Tibial artery (tissue), 4 donors: ENCODE data around the gene GAREM2.

Experiments used
- DNase-seq, 2 donors: peaks; one replicate each; pipeline ENCODE4 v3.0.0-alpha.2; 2019
- H3K27ac ChIP-seq, 2 donors: fragments of 200-600 bp; sonication (generic) in 1 of 2; 1 replicate in 1 of 2; 2 replicates in 1 of 2; pipeline ENCODE4 v1.5.1; 2018 to 2019; ENCODE audit warnings: mild to moderate bottlenecking in 1 of 2
- H3K27me3 ChIP-seq, 2 donors: fragments of 200-600 bp; sonication (generic) in 1 of 2; one replicate each; pipeline versions ENCODE4 v1.5.1 to v1.6.0; 2016 to 2019
- H3K36me3 ChIP-seq, 3 donors: fragments of 200-600 bp; sonication (generic) in 2 of 3; one replicate each; pipeline ENCODE4 v1.5.1; 2016 to 2019; ENCODE audit warnings: mild to moderate bottlenecking in 2 of 3
- H3K4me1 ChIP-seq, 4 donors: fragments of 200-600 bp; sonication (generic) in 2 of 4; 1 replicate in 3 of 4; 2 replicates in 1 of 4; pipeline ENCODE4 v1.5.1; 2016 to 2019
- H3K4me3 ChIP-seq, 2 donors: fragments of 200-600 bp; sonication (generic) in 1 of 2; 1 replicate in 1 of 2; 2 replicates in 1 of 2; pipeline ENCODE4 v1.5.1; 2018 to 2019; ENCODE audit warnings: mild to moderate bottlenecking in 2 of 2
- H3K9me3 ChIP-seq, 3 donors: fragments of 200-600 bp; sonication (generic) in 1 of 3; one replicate each; pipeline ENCODE4 v1.5.1; 2016 to 2019
- intact Hi-C: fragments of 100-400 bp; cut with DNase I; formaldehyde crosslinking; loops from one replicate; pipeline ENCODE4 v1.15.0; 2023; ENCODE audit warnings: low total_unique reads
- TF ChIP-seq, protein P1 (sequence below), 2 experiments: fragments of 200-600 bp in 1 of 2; fragments of 450-650 bp in 1 of 2; IDR thresholded peaks; one replicate each; pipeline ENCODE4 v1.5.1; 2017 to 2019; ENCODE audit warnings: antibody characterized with exemption in 2 of 2, mild to moderate bottlenecking in 1 of 2, moderate library complexity in 1 of 2

The GAREM2 gene

DNA sequence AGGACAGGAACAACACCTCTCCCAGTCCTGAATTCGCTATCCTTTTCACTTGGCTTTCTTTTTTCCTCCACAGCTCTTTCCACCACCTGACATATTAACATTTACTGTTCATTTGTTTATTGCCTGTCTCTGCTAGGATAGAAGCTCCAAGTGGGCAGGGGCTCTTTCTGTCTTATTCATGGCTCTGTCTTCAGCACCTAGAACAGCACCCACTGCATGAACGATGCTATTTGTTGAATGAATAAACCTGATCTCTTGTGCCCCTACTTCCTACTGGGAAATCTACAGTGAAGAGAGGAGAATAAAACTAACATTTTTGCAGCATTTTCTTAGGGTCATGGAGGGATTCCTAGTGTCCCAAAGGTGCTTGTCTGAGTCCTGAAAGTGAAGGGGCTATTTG is 24.4 kb upstream of the GAREM2 start:
- H3K27me3 ChIP-seq: peaks cover 0 to 5% of the 10 kb centered on the region in 2 donors
- no peaks in the 10 kb centered on the region for H3K4me1 ChIP-seq
- H3K27ac ChIP-seq: no peak overlapping the region
- peaks cover 0 to 1% (median 0%) of the 10 kb centered on the region in 3 donors for H3K9me3 ChIP-seq
- H3K36me3 ChIP-seq: no peaks in the 10 kb centered on the region
- TF ChIP-seq, protein P1, sequence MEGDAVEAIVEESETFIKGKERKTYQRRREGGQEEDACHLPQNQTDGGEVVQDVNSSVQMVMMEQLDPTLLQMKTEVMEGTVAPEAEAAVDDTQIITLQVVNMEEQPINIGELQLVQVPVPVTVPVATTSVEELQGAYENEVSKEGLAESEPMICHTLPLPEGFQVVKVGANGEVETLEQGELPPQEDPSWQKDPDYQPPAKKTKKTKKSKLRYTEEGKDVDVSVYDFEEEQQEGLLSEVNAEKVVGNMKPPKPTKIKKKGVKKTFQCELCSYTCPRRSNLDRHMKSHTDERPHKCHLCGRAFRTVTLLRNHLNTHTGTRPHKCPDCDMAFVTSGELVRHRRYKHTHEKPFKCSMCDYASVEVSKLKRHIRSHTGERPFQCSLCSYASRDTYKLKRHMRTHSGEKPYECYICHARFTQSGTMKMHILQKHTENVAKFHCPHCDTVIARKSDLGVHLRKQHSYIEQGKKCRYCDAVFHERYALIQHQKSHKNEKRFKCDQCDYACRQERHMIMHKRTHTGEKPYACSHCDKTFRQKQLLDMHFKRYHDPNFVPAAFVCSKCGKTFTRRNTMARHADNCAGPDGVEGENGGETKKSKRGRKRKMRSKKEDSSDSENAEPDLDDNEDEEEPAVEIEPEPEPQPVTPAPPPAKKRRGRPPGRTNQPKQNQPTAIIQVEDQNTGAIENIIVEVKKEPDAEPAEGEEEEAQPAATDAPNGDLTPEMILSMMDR (IDR thresholded peaks at IDR 0.05): no peak
- H3K4me3 ChIP-seq: no peak overlapping the region
- no peak for DNase-seq
- intact Hi-C loops: loop anchor here (5.0 to 10.0 kb wide), 2 partner anchors 164 to 196 kb away; partner anchors contain the start of gene KIF3C

DNA sequence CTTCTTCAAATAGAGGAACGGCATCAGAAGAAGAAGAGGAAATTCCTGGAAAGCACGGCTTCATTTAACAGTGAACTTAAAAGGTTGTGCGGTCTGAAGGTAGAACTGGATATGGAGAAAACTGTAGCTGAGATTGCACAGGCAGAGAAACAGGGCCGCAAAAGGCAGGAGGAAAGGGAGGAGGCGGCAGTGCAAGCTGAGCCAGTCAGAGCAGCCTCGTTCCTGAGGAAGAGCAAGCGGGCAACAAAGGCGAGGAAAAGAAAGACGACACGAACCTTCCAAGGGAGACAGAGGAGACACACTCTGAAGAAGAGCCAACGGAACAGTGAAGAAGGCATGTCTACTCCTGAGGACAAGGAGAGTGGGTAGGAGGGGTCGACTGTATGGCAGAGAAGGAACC is 22.6 kb upstream of the GAREM2 start:
- Histone ChIP-seq H3K9me3 (peaks cover 0 to 8% (median 6%) of the 10 kb centered on the region in 3 donors), H3K36me3 (no peaks in the 10 kb centered on the region), H3K4me1 (no peaks in the 10 kb centered on the region), H3K27ac (no peak overlapping the region), H3K27me3 (peaks cover 0 to 5% of the 10 kb centered on the region in 2 donors), H3K4me3 (no peak overlapping the region)
- TF ChIP-seq, protein P1 (IDR thresholded peaks at IDR 0.05): no peak
- intact Hi-C loops: no loop called here
- no peak for DNase-seq

DNA sequence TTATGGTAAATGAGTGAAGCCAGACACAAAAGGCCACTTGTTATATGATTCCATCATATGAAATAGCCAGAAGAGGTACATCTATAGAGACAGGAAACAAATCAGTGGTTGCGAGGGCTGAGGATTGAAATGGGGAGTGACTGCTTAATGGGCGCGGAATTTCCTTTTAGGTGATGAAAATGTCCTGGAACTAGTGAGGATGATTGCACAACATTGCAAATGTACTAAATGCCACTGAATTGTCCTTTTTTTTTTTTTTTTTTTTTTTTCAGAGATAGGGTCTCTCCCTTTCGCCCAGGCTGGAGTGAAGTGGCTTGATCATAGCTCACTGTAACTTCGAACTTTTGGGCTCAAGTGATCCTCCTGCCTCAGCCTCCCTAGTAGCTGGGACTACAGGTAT is 15.3 kb upstream of the GAREM2 start:
- no peak for DNase-seq
- intact Hi-C loops: no loop called here
- Histone ChIP-seq H3K36me3 (no peaks in the 10 kb centered on the region), H3K27me3 (no peaks in the 10 kb centered on the region), H3K4me3 (no peak overlapping the region), H3K4me1 (no peaks in the 10 kb centered on the region), H3K9me3 (peaks cover 0 to 8% (median 6%) of the 10 kb centered on the region in 3 donors), H3K27ac (no peak overlapping the region)
- TF ChIP-seq, protein P1 (IDR thresholded peaks at IDR 0.05): no peak

DNA sequence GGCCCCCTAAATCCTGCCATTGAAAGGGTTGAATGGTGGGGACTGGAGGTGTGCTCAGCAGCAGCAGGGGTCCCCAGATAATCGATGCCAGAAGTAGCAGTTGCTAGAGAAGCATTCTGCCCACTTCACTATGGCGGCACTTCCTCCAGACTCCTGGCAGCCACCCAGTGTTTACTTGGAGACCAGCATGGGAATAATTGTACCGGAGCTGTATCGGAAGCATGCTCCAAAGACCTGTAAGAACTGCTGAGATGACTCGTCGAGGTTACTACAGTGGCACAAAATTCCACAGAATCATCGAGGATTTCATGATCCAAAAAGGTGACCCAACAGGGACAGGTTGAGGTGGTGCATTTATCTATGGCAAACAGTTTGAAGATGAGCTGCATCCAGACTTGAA is 11.0 kb upstream of the GAREM2 start:
- Histone ChIP-seq H3K27ac (no peak overlapping the region), H3K36me3 (no peaks in the 10 kb centered on the region), H3K9me3 (no peaks in the 10 kb centered on the region), H3K4me3 (no peak overlapping the region), H3K4me1 (no peaks in the 10 kb centered on the region), H3K27me3 (no peaks in the 10 kb centered on the region)
- intact Hi-C loops: no loop called here
- no peak for DNase-seq
- TF ChIP-seq, protein P1 (IDR thresholded peaks at IDR 0.05): no peak

DNA sequence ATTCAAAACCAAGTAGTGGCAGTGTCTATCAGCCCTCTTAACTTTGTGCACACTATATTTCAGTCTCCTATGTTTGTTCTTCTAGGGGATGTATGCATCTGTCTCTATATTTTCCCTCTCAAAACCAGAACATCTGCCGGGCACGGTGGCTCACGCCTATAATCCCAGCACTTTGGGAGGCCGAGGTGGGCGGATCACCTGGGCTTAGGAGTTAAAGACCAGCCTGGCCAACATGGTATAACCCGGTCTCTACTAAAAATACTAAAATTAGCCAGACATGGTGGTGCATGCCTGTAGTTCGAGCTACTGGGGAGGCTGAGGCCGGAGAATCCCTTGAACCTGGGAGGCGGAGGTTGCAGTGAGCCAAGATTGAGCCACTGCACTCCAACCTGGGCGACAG is 9.9 kb upstream of the GAREM2 start:
- peak in 1 of 2 donors; percentile 6 for DNase-seq
- no peak overlapping the region for H3K27ac ChIP-seq
- no peaks in the 10 kb centered on the region for H3K36me3 ChIP-seq
- no peaks in the 10 kb centered on the region for H3K4me1 ChIP-seq
- TF ChIP-seq, protein P1 (IDR thresholded peaks at IDR 0.05): no peak
- no peak overlapping the region for H3K4me3 ChIP-seq
- intact Hi-C loops: no loop called here
- H3K9me3 ChIP-seq: no peaks in the 10 kb centered on the region
- no peaks in the 10 kb centered on the region for H3K27me3 ChIP-seq

DNA sequence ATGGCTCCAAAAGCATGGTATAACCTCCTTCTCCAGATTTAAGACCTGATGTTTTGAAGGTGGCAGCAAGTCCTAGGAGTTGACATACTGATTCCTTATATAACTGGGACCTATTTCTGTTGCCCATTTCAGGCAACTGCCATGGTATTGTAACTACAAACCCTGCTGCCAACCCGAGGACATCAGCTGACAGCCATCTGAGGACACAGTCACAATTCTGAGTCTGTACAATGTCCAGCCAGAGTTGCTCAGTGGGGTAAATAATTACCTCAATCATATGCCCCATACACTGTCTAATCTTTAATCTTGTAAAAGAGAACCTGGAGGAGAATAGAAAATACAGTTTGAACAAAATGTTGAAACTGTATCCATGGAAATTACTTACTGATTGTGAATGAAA is 8.7 kb upstream of the GAREM2 start:
- no peak for DNase-seq
- Histone ChIP-seq H3K36me3 (no peaks in the 10 kb centered on the region), H3K27ac (no peak overlapping the region), H3K4me3 (no peak overlapping the region), H3K9me3 (no peaks in the 10 kb centered on the region), H3K4me1 (no peaks in the 10 kb centered on the region), H3K27me3 (no peaks in the 10 kb centered on the region)
- TF ChIP-seq, protein P1 (IDR thresholded peaks at IDR 0.05): no peak
- intact Hi-C loops: no loop called here
